WTC11 (cell line): ENCODE data around the gene SLC24A3. TPM values are rescaled to one million over a fixed set of nuclear protein-coding genes. Genes with fewer than 3 reads are reported as not detected.

ENCODE experiments used
- ATAC-seq: fragments of 200-7000 bp; cut with Tn5 transposase; 2 replicates; pipeline ENCODE4 v1.10.0; 2021; ENCODE audit warnings: mild to moderate bottlenecking, moderate library complexity
- CTCF ChIA-PET: fragments of 300-600 bp; sonication (Branson Sonifier 250); formaldehyde crosslinking; loops from one replicate; lab custom pipeline; 2021; ENCODE audit warnings: antibody characterized with exemption; lab: Charles Lee
- POLR2A ChIA-PET: fragments of 350-600 bp; sonication (Branson Sonifier 250); formaldehyde crosslinking; loops from one replicate; lab custom pipeline; 2021; ENCODE audit warnings: antibody characterized with exemption; lab: Charles Lee
- DNase-seq: peaks from one replicate; pipeline ENCODE4 v3.0.0; 2021; ENCODE audit warnings: low spot score
- H3K27ac Mint-ChIP-seq: 2 replicates; pipeline ENCODE4 v1.8.0; 2021; ENCODE audit warnings: mixed read lengths
- H3K27me3 Mint-ChIP-seq: 2 replicates; pipeline ENCODE4 v1.8.0; 2021; ENCODE audit warnings: low read depth, mild to moderate bottlenecking, moderate library complexity, mixed read lengths
- H3K36me3 Mint-ChIP-seq: 2 replicates; pipeline ENCODE4 v1.8.0; 2021; ENCODE audit warnings: mixed read lengths
- H3K4me1 Mint-ChIP-seq: 2 replicates; pipeline ENCODE4 v1.8.0; 2022; ENCODE audit warnings: mixed read lengths
- H3K4me3 Mint-ChIP-seq: 2 replicates; pipeline ENCODE4 v1.8.0; 2021; ENCODE audit warnings: mild to moderate bottlenecking, moderate library complexity, mixed read lengths
- H3K9me3 Mint-ChIP-seq: 2 replicates; pipeline ENCODE4 v1.8.0; 2021; ENCODE audit warnings: mixed read lengths
- AFF4 ChIP-seq: sonication (generic); formaldehyde crosslinking; IDR thresholded peaks from 2 replicates; pipeline ENCODE4 v1.8.1; 2023; ENCODE audit warnings: mild to moderate bottlenecking, missing genetic modification reagents, borderline replicate concordance
- E2F1 ChIP-seq: sonication (generic); formaldehyde crosslinking; IDR thresholded peaks from 2 replicates; pipeline ENCODE4 v1.8.0; 2022; ENCODE audit warnings: mild to moderate bottlenecking, missing genetic modification reagents
- GRHL2 ChIP-seq: fragments of 250-450 bp; sonication (Bioruptor Pico); IDR thresholded peaks from 2 replicates; pipeline ENCODE4 v1.8.0; 2022; ENCODE audit warnings: mild to moderate bottlenecking, moderate library complexity; ENCODE audit not compliant: insufficient replicate concordance, severe bottlenecking
- KAT7 ChIP-seq: sonication (generic); formaldehyde crosslinking; IDR thresholded peaks from 2 replicates; pipeline ENCODE4 v1.8.1; 2023; ENCODE audit warnings: missing genetic modification reagents, mild to moderate bottlenecking, borderline replicate concordance
- NFYB ChIP-seq: sonication (generic); formaldehyde crosslinking; conservative IDR thresholded peaks from 2 replicates; pipeline ENCODE4 v1.8.0; 2022; ENCODE audit warnings: low read depth, missing genetic modification reagents
- NR2C2 ChIP-seq: sonication (generic); formaldehyde crosslinking; IDR thresholded peaks from 2 replicates; pipeline ENCODE4 v1.8.0; 2022; ENCODE audit warnings: mild to moderate bottlenecking, missing genetic modification reagents
- OVOL2 ChIP-seq: fragments of 250-450 bp; sonication (Bioruptor Pico); IDR thresholded peaks from 2 replicates; pipeline ENCODE4 v1.9.0; 2021; ENCODE audit warnings: mild to moderate bottlenecking, borderline replicate concordance
- TP53 ChIP-seq: sonication (generic); formaldehyde crosslinking; IDR thresholded peaks from 2 replicates; pipeline ENCODE4 v1.8.1; 2023; ENCODE audit warnings: mild to moderate bottlenecking, missing genetic modification reagents
- ZNF532 ChIP-seq: fragments of 250-450 bp; sonication (Bioruptor Pico); IDR thresholded peaks from 2 replicates; pipeline ENCODE4 v1.9.0; 2021; ENCODE audit warnings: mild to moderate bottlenecking, borderline replicate concordance
- total RNA-seq: library from RNA; stranded (reverse); gene quantifications from 3 replicates; pipeline ENCODE4 v1.2.3, GENCODE V29; 2021
- TF ChIP-seq, protein P1 (sequence below): fragments of 200-600 bp; IDR thresholded peaks from 2 replicates; pipeline ENCODE4 v1.8.0; 2022; ENCODE audit warnings: antibody characterized with exemption

The SLC24A3 gene
- total RNA-seq, 1 experiment from 2014 or later, result 5.7 TPM

DNA sequence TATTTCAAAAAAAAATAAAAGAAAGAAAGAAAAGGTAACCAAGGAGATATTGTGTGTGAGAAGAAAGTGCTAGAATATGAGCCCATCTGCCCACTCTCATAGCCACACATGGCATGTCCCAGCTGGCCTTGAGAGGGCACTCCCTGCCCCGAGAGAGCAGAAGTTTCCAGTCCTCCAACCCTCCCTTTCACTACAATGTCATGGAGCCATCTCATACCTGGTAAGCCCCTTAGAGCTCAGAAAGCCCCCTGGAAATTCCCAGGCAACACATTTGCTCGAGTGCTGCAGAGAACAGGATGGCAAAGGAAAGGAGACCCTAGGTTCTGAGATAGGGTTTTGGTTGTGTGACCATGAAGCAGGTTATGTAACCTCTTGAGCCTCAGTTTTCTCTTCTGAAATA is 469.8 kb downstream of the SLC24A3 start:
- ChIA-PET CTCF (interaction anchor here (1.2 kb wide), 1 partner anchor 11 kb away, joined by 5 read pairs; no protein-coding TSS in a partner anchor), POLR2A (no interaction called here)
- H3K36me3 Mint-ChIP-seq, result peaks cover 46% of the 10 kb centered on the region
- H3K27me3 Mint-ChIP-seq, result peaks cover under 1% of the 10 kb centered on the region
- H3K27ac Mint-ChIP-seq, result no peak overlapping the region
- H3K4me3 Mint-ChIP-seq, result no peak overlapping the region
- no peak for ATAC-seq
- no peak for TF ChIP-seq KAT7
- TF ChIP-seq NFYB (CRISPR knock-in tag), result no peak
- H3K9me3 Mint-ChIP-seq, result peaks cover 50% of the 10 kb centered on the region
- no peaks in the 10 kb centered on the region for H3K4me1 Mint-ChIP-seq
- DNase-seq, result no peak

DNA sequence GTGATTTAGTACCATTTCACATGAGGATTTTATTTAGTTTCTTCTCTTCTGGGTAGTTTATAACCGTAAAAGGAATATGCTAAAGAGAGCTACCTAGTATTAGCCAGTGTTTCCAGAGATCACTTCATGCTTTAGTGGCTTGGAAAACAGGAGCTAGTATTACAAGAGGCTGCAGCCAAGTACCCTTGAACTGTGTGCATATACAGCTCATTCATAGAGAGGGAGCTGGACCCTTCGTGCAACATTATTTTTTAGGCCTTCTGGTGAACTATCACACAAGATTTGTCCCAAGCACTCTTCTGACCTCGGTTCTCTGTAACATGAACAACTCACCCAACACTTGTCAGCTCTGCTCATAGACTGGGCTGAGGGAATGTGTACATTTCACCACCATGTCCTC is 470.7 kb downstream of the SLC24A3 start:
- no peak for TF ChIP-seq OVOL2 (CRISPR knock-in tag)
- TF ChIP-seq, protein P1, sequence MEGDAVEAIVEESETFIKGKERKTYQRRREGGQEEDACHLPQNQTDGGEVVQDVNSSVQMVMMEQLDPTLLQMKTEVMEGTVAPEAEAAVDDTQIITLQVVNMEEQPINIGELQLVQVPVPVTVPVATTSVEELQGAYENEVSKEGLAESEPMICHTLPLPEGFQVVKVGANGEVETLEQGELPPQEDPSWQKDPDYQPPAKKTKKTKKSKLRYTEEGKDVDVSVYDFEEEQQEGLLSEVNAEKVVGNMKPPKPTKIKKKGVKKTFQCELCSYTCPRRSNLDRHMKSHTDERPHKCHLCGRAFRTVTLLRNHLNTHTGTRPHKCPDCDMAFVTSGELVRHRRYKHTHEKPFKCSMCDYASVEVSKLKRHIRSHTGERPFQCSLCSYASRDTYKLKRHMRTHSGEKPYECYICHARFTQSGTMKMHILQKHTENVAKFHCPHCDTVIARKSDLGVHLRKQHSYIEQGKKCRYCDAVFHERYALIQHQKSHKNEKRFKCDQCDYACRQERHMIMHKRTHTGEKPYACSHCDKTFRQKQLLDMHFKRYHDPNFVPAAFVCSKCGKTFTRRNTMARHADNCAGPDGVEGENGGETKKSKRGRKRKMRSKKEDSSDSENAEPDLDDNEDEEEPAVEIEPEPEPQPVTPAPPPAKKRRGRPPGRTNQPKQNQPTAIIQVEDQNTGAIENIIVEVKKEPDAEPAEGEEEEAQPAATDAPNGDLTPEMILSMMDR, result no peak
- no peak for TF ChIP-seq GRHL2 (CRISPR knock-in tag)
- no peak for TF ChIP-seq E2F1 (CRISPR knock-in tag)
- no peak for TF ChIP-seq AFF4 (CRISPR knock-in tag)
- no peak for TF ChIP-seq NR2C2 (CRISPR knock-in tag)
- peaks cover 51% of the 10 kb centered on the region for H3K9me3 Mint-ChIP-seq
- H3K4me3 Mint-ChIP-seq, result no peak overlapping the region
- ChIA-PET POLR2A (no interaction called here), CTCF (interaction anchor here (1.2 kb wide), 2 partner anchors 10 to 120 kb away, joined by 3 to 5 read pairs; no protein-coding TSS in a partner anchor)
- no peak for ATAC-seq
- no peaks in the 10 kb centered on the region; the same call in 1 of the 2 replicates for H3K27me3 Mint-ChIP-seq
- H3K4me1 Mint-ChIP-seq, result peaks cover 5% of the 10 kb centered on the region
- no peak overlapping the region for H3K27ac Mint-ChIP-seq
- no peak for DNase-seq
- H3K36me3 Mint-ChIP-seq, result peaks cover 45% of the 10 kb centered on the region

DNA sequence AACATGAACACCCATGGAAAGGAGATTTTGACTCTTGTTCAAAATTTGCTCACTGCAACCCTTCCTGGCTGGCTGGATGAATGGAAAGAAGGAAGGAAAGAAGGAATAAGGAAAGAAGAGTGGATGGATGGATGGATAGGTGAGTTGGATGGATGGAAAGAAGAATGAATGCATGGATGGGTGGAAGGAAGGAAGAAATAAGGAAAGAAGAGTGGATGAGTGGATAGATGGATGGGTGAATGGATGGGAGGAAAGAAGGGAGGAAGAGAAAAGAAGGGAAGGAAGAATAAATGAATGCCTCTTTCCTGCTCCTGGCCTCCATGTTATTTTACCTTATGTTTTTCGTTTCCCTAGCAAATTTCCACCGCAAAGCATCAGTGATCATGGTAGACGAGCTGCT is 471.4 kb downstream of the SLC24A3 start:
- Mint-ChIP-seq H3K4me1 (peaks cover 7% of the 10 kb centered on the region), H3K4me3 (no peak overlapping the region), H3K27me3 (no peaks in the 10 kb centered on the region; the same call in 1 of the 2 replicates), H3K36me3 (peaks cover 45% of the 10 kb centered on the region), H3K9me3 (peaks cover 51% of the 10 kb centered on the region), H3K27ac (no peak overlapping the region)
- ATAC-seq, result no peak
- ChIA-PET CTCF (interaction anchor here (1.2 kb wide), 1 partner anchor 119 kb away, joined by 3 read pairs; no protein-coding TSS in a partner anchor), POLR2A (no interaction called here)
- TF ChIP-seq E2F1 (CRISPR knock-in tag), result no peak
- no peak for TF ChIP-seq KAT7
- no peak for TF ChIP-seq TP53 (CRISPR knock-in tag)
- TF ChIP-seq ZNF532, result no peak
- no peak for DNase-seq
